Activated T-helper 2 cell treated with anti-CD3 and anti-CD28 coated beads, Interferon-gamma antibody, Interleukin-2, Interleukin-4, amounts not matched to agents 10 μg/mL and 5 μg/mL and 100 μg/mL, durations not matched to agents 14 hours and 24 hours and 36 hours (primary cell): ENCODE data around the gene FAM13B. TPM values are rescaled to one million over a fixed set of nuclear protein-coding genes. Genes with fewer than 3 reads are reported as not detected.
"Not testable (repeated sequence)": the region's sequence is repeated elsewhere in the genome, so short reads cannot be mapped to it uniquely, and the experiment has no call there.

Experiments used
- DNase-seq: peaks from one replicate; pipeline ENCODE4 v3.0.0; 2021; ENCODE audit warnings: low spot score
- H3K27ac Mint-ChIP-seq: one replicate; pipeline ENCODE4 v1.8.0; 2021; ENCODE audit warnings: mixed read lengths
- H3K27me3 Mint-ChIP-seq: one replicate; pipeline ENCODE4 v1.8.0; 2021; ENCODE audit warnings: low read depth, mixed read lengths
- H3K36me3 Mint-ChIP-seq: one replicate; pipeline ENCODE4 v1.8.0; 2021; ENCODE audit warnings: low read depth, mixed read lengths
- H3K4me1 Mint-ChIP-seq: one replicate; pipeline ENCODE4 v1.8.0; 2021; ENCODE audit warnings: low read depth, mixed read lengths
- H3K4me3 Mint-ChIP-seq: one replicate; pipeline ENCODE4 v1.8.0; 2021; ENCODE audit warnings: low read depth, mild to moderate bottlenecking, moderate library complexity, mixed read lengths
- H3K9me3 Mint-ChIP-seq: one replicate; pipeline ENCODE4 v1.8.0; 2021; ENCODE audit warnings: mixed read lengths
- intact Hi-C: fragments of 100-400 bp; cut with micrococcal nuclease; formaldehyde crosslinking; loops from one replicate; pipeline ENCODE4 v1.15.1; 2023
- total RNA-seq: library from RNA; stranded (reverse); gene quantifications from 2 replicates; pipeline ENCODE4 v1.2.3, GENCODE V29; 2022

FAM13B gene
- total RNA-seq, 1 donor from 2014 or later = 20.3 TPM

DNA sequence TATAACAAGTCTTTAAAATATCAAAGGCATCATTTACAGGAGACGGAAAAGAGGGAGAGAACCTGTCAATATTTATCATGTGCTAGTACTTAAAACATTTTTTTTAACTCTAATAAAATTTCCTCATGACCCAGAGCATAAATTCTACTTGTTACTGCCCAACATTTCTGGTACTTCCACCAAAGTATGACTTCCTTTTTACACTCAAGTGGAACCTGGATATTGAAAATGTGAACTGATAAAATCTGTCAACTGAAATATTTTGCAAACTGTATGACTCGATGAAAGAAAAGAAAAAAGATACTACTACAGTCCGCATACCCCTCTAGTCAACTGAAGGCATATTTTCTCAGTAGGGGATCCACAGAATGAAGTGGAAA lies 37.1 kb downstream of the FAM13B start:
- H3K4me1 Mint-ChIP-seq = peaks cover 37% of the 10 kb centered on the region
- DNase-seq = no peak
- H3K4me3 Mint-ChIP-seq = no peak overlapping the region
- H3K9me3 Mint-ChIP-seq = peaks cover 23% of the 10 kb centered on the region
- H3K36me3 Mint-ChIP-seq = peaks cover 62% of the 10 kb centered on the region
- intact Hi-C loops = no loop called here
- H3K27ac Mint-ChIP-seq = peak overlapping the region; percentile 36
- H3K27me3 Mint-ChIP-seq = no peaks in the 10 kb centered on the region

DNA sequence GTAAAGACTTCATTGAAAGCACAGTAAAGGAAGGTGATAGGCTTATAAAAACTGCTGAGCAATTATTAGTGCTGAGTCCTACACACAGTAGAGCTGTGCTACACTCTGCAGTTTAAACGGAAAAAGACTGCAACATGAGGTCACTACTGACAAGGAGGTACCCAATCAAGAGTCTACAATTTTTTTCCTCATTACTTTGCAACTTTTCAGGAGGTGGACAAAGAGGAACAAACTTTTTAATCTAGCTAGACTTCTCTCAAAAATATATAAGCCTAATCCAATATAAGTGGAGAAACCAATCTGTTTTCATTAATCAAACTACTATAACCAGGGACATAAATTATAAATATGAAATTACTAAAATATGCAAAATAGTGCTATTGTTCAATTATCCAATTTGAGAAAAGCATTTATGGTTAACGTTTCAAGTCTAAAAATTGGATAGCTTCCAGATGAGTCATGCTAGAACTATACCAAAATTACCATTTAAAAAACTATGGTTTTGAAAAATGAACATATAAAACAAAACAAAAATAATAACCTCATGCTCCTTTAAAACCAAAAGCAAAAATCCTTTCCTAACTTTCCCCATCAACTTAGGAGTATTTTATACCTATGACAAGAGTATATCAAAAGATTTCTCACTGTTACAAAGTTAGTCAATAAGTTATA lies 37.7 kb downstream of the FAM13B start:
- Mint-ChIP-seq H3K36me3 (peaks cover 57% of the 10 kb centered on the region), H3K4me3 (no peak overlapping the region)

DNA sequence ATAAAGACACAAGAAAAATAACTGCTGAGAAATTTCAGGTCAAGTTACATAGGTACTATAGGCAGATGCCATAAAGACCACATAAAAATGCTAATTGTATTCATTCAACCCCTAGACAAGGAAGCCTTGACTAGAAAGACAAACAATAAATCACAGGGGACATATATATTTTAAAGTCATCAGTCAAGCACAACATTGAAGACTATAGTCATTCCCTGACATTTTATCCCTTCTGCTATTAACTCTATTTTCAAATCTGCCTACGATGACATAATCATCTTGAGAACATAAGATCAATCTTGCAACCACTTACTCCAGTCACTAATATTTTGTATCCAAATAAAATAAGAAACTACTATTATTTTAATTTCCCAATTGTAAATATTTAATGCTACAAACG lies 38.3 kb downstream of the FAM13B start:
- Mint-ChIP-seq H3K27me3 (no peaks in the 10 kb centered on the region), H3K27ac (no peak overlapping the region), H3K4me3 (no peak overlapping the region), H3K36me3 (peaks cover 51% of the 10 kb centered on the region), H3K9me3 (peaks cover 18% of the 10 kb centered on the region), H3K4me1 (peaks cover 35% of the 10 kb centered on the region)
- intact Hi-C loops = no loop called here
- DNase-seq = no peak

More for the DNA sequence above, 37.7 kb downstream of the FAM13B start:
- H3K27me3 Mint-ChIP-seq = no peaks in the 10 kb centered on the region
- peaks cover 37% of the 10 kb centered on the region for H3K4me1 Mint-ChIP-seq
- peaks cover 23% of the 10 kb centered on the region for H3K9me3 Mint-ChIP-seq
- intact Hi-C loops = no loop called here
- DNase-seq = no peak
- H3K27ac Mint-ChIP-seq = peak overlapping the region; percentile 36

DNA sequence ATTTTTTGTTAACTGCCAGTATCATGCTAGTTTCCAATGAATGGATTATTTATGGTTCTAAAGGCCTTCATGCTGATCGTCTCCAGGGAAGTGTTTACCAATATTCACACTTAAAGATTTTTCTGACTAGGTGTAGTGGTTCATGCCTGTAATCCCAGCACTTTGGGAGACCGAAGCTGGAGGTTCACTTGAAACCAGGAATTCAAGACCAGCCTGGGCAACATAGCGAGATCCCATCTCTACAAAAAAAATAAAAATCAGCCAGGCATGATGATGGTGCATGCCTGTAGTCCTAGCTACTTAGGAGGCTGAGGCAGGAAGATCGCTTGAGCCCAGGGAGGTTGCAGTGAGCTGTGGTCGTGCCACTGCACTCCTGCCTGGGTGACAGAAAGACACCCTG lies 43.5 kb downstream of the FAM13B start:
- H3K4me1 Mint-ChIP-seq = peaks cover 11% of the 10 kb centered on the region
- H3K27me3 Mint-ChIP-seq = no peaks in the 10 kb centered on the region
- intact Hi-C loops = no loop called here
- no peak overlapping the region for H3K27ac Mint-ChIP-seq
- no peak for DNase-seq
- no peaks in the 10 kb centered on the region for H3K9me3 Mint-ChIP-seq
- no peak overlapping the region for H3K4me3 Mint-ChIP-seq
- H3K36me3 Mint-ChIP-seq = peaks cover 41% of the 10 kb centered on the region

DNA sequence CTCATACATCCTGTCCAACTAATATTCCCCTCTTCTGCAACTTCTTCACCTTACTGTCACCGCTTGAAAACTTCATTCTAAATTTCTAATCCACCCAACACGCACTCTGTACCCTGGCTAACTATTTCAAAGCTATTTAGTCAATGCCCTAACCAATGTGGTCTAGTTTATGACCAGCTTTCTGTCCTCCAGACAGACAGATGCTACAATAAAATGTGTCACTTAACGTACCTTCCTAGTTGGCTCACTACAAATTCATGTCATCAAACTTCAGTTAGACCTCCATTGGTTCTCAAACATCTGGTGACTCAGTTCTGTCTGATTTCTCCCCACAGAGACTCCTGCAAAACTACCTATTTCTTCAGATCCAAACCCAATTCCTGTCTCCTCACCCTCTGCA lies 57.7 kb downstream of the FAM13B start:
- no peak overlapping the region for H3K27ac Mint-ChIP-seq

DNA sequence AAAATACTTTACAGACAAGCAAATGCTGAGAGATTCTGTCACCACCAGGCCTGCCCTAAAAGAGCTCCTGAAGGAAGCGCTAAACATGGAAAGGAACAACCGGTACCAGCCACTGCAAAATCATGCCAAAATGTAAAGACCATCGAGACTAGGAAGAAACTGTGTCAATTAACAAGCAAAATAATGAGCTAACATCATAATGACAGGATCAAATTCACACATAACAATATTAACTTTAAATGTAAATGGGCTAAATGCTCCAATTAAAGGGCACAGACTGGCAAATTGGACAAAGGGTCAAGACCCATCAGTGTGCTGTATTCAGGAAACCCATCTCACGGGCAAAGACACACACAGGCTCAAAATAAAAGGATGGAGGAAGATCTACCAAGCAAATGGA lies 62.5 kb downstream of the FAM13B start:
- intact Hi-C loops, H3K9me3 Mint-ChIP-seq, H3K27me3 Mint-ChIP-seq, H3K4me3 Mint-ChIP-seq, H3K4me1 Mint-ChIP-seq, H3K27ac Mint-ChIP-seq, DNase-seq: not testable (repeated sequence)
- H3K36me3 Mint-ChIP-seq = peaks cover 53% of the 10 kb centered on the region

More for the DNA sequence above, 57.7 kb downstream of the FAM13B start:
- intact Hi-C loops = no loop called here
- H3K36me3 Mint-ChIP-seq = peaks cover 59% of the 10 kb centered on the region
- DNase-seq = no peak
- H3K4me1 Mint-ChIP-seq = no peaks in the 10 kb centered on the region
- H3K9me3 Mint-ChIP-seq = peaks cover 12% of the 10 kb centered on the region
- H3K4me3 Mint-ChIP-seq = no peak overlapping the region
- no peaks in the 10 kb centered on the region for H3K27me3 Mint-ChIP-seq

DNA sequence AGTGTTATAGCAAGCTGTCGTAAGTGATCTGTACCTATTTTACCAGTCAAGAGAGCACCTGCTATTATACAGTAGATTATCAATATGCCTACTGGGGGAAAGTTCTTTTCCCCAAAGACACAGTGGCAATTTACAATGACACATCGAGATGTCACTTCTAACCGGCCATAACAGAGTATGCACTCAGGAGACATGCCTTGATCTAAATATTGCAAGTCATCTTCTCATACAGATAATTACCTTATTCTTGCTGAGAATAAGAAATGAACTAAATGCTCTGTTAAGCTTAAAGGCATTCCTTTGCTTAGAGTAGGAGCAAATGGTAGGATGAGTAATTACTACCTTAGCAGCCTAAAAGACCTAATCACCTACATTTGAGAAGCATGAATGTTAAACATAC lies 72.1 kb downstream of the FAM13B start:
- Mint-ChIP-seq H3K4me3 (no peak overlapping the region), H3K27me3 (no peaks in the 10 kb centered on the region), H3K27ac (no peak overlapping the region), H3K9me3 (no peaks in the 10 kb centered on the region), H3K36me3 (peaks cover 50% of the 10 kb centered on the region), H3K4me1 (no peaks in the 10 kb centered on the region)
- DNase-seq = no peak
- intact Hi-C loops = no loop called here

DNA sequence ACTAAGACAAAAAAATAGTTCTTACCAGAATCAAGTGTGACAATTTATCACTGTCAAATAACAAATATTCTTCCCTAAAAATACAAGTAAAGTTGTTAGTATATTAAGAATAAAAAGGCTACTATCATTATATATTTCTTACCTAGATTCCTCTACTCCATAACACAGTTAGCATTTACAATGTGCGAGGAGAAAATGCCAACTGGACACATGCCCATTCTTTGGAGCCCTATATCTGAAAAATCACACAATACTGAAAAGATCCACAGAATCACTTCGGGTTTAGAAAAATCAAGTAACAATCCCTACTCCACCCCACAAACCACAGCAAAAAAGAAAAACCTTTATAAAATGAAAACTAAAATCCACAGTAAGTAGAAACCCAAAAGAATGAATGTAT lies 72.7 kb downstream of the FAM13B start:
- H3K27me3 Mint-ChIP-seq = no peaks in the 10 kb centered on the region
- H3K4me1 Mint-ChIP-seq = no peaks in the 10 kb centered on the region
- intact Hi-C loops = no loop called here
- no peaks in the 10 kb centered on the region for H3K9me3 Mint-ChIP-seq
- no peak overlapping the region for H3K4me3 Mint-ChIP-seq
- H3K36me3 Mint-ChIP-seq = peaks cover 46% of the 10 kb centered on the region
- H3K27ac Mint-ChIP-seq = no peak overlapping the region
- no peak for DNase-seq

DNA sequence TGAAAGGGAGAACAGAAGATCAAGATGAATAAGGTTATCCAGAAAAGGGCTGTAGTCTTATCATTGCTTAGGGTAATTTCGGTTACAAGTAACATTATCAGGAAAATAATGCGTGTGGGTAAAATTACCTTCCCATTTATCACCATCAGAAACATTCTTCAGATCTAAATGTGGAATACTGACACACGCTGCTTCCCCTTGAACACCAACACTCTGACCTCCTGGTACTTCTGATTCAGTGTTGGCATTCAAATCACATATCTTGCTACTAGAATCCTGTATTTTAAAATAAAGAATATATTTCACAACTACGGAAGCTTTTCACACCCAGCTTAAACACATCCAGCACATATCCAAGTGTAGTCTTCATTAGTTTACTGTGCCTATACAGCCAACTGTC lies 73.4 kb downstream of the FAM13B start:
- H3K4me3 Mint-ChIP-seq = no peak overlapping the region
- no peaks in the 10 kb centered on the region for H3K9me3 Mint-ChIP-seq
- no peak for DNase-seq
- no peak overlapping the region for H3K27ac Mint-ChIP-seq
- H3K4me1 Mint-ChIP-seq = no peaks in the 10 kb centered on the region
- H3K27me3 Mint-ChIP-seq = no peaks in the 10 kb centered on the region
- intact Hi-C loops = no loop called here
- peaks cover 43% of the 10 kb centered on the region for H3K36me3 Mint-ChIP-seq

DNA sequence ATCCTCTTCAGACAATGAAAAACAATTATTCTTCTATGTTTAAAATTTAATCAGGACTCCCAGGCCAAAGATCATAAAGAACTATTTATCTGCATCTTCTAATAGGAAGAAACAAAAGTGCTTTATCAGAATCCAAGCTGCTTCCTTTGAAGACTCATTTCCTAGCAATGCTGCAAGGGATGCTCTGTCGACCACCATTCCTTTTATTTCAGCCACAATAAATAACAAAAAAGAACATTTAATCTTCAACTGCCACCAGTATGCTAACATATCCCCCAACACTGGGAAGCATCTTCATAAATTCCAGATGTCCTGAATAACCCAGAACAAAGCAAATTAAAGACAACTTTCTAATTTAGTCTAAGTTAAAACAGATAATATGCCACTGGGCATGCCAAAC lies 74.9 kb downstream of the FAM13B start:
- intact Hi-C loops = no loop called here
- Mint-ChIP-seq H3K27me3 (no peaks in the 10 kb centered on the region), H3K4me3 (no peak overlapping the region), H3K9me3 (no peaks in the 10 kb centered on the region), H3K27ac (no peak overlapping the region), H3K36me3 (peaks cover 53% of the 10 kb centered on the region), H3K4me1 (no peaks in the 10 kb centered on the region)
- DNase-seq = no peak

DNA sequence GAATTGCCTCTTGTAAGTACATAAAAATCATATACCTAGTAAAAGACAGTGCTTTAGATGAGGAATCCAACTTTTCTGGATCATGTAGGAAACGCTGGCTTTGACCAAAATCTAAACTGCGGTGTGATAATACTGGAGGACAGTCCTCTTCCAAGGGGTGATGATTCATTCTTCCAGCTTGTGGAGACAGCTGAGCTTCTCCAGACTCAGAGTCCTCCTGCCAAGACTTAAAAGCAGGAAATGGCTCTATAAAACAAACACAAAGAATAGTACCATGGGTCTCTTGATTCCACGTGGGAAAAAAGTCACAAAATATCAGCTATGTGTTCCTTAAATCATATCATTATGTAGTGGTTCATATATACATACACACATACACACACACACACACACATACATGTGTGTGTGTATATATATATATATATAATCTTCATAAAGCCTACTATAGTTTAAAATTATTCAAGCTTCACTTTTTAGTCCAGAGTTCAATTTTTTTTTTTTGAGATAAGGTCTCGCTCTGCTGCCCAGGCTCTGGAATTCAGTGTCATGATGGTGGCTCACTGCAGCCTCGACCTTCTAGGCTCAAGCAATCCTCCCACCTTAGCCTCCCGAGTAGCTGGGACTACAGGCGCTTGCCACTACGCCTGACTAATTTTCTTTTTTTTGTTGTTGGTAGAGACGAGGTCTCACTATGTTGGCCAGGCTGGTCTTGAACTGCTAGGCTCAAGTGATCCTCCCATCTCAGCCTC lies 78.6 kb downstream of the FAM13B start:
- Mint-ChIP-seq H3K4me3 (no peak overlapping the region), H3K27ac (no peak overlapping the region), H3K27me3 (no peaks in the 10 kb centered on the region), H3K4me1 (peaks cover 5% of the 10 kb centered on the region), H3K9me3 (no peaks in the 10 kb centered on the region), H3K36me3 (peaks cover 50% of the 10 kb centered on the region)
- no peak for DNase-seq
- intact Hi-C loops = no loop called here

DNA sequence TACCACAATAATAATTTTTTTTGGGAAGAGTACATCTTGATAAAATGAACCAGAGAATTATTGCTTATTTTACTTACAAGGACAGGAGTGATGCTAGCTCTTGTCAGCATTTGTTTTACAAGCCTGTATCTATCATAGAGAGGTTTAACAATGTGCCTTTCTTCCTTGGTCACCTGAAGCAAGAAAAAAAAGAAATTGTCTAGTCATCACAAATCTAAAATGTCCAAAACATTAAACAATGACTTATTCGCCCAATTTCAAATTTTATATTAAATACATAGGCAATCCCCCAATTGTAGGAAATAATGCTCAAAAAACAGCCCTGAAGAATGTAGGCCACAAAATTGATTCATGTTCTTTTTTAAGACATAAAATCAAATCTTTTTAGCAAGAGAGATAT lies 87.1 kb downstream of the FAM13B start:
- Mint-ChIP-seq H3K27me3 (no peaks in the 10 kb centered on the region), H3K4me1 (peaks cover 5% of the 10 kb centered on the region), H3K9me3 (no peaks in the 10 kb centered on the region), H3K36me3 (peaks cover 73% of the 10 kb centered on the region), H3K27ac (no peak overlapping the region), H3K4me3 (no peak overlapping the region)
- no peak for DNase-seq
- intact Hi-C loops = no loop called here

DNA sequence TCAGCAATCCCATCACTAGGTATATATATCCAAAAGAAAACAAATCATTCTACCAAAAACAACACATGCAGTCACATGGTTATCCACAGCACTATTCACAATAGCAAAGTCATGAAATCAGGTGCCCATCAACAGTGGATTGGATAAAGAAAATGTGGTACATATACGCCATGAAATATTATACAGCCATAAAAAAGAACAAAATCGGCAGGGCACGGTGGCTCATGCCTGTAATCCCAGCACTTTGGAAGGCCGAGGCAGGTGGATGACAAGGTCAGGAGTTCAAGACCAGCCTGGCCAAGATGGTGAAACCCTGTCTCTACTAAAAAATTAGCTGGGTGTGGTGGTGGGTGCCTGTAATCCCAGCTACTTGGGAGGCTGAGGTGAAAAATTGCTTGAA lies 88.6 kb downstream of the FAM13B start:
- not testable (repeated sequence) for H3K9me3 Mint-ChIP-seq, H3K4me3 Mint-ChIP-seq

More for the DNA sequence above, 88.6 kb downstream of the FAM13B start:
- peaks cover 73% of the 10 kb centered on the region for H3K36me3 Mint-ChIP-seq
- H3K27ac Mint-ChIP-seq, intact Hi-C loops, H3K27me3 Mint-ChIP-seq, H3K4me1 Mint-ChIP-seq, DNase-seq: not testable (repeated sequence)
